Cardiac muscle cell (in vitro differentiated cells and primary cell): ENCODE measurements around the gene DNAJC17. TPM values are rescaled to one million over a fixed set of nuclear protein-coding genes. Genes with fewer than 3 reads are reported as not detected.
A peak's percentile ranks its signal among the peaks of the same experiment; 100 is the strongest.

Source experiments
- DNase-seq, 2 donors: peaks; one replicate each; pipeline versions ENCODE4 v3.0.0 to v3.0.0-alpha.2; 2010 to 2017; ENCODE audit warnings: low read depth in 1 of 2, low spot score in 1 of 2
- H3K27ac ChIP-seq: fragments of 200-600 bp; sonication (generic); 2 replicates; pipeline ENCODE4 v1.5.1; 2016
- H3K27me3 ChIP-seq: fragments of 200-600 bp; sonication (generic); 2 replicates; pipeline ENCODE4 v1.6.0; 2016; ENCODE audit warnings: control low read depth
- H3K36me3 ChIP-seq: fragments of 200-600 bp; sonication (generic); 2 replicates; pipeline ENCODE4 v1.5.1; 2016; ENCODE audit warnings: control low read depth
- H3K4me1 ChIP-seq: fragments of 200-600 bp; sonication (generic); 2 replicates; pipeline ENCODE4 v1.8.1; 2017; ENCODE audit warnings: low read depth, mild to moderate bottlenecking, mixed run types
- H3K4me3 ChIP-seq: fragments of 200-600 bp; sonication (generic); 2 replicates; pipeline ENCODE4 v1.5.1; 2016; ENCODE audit warnings: mild to moderate bottlenecking
- H3K9me3 ChIP-seq: fragments of 200-600 bp; sonication (generic); 2 replicates; pipeline ENCODE4 v1.5.1; 2017; ENCODE audit warnings: low read depth, mild to moderate bottlenecking, control low read depth
- polyA plus RNA-seq: library from polyadenylated mRNA; unstranded; fragments of >200 nt; fragmentation: Nextera tagmentation; extraction: Ambion mirVana; gene quantifications from 2 replicates; pipeline ENCODE4 v1.2.1, GENCODE V29; 2016
- total RNA-seq: library from RNA; depleted of rRNA; stranded (reverse); fragments of >200 nt; gene quantifications from 2 replicates; pipeline ENCODE4 v1.2.3, GENCODE V29; 2016
- TF ChIP-seq, protein P1 (sequence below): IDR thresholded peaks from 2 replicates; pipeline ENCODE4 v1.5.1; 2012; ENCODE audit warnings: low read depth, mild to moderate bottlenecking, low read length

DNAJC17 gene
- total and polyA plus RNA-seq, 2 experiments from 2014 or later: 57.2 to 58.2 TPM

DNA sequence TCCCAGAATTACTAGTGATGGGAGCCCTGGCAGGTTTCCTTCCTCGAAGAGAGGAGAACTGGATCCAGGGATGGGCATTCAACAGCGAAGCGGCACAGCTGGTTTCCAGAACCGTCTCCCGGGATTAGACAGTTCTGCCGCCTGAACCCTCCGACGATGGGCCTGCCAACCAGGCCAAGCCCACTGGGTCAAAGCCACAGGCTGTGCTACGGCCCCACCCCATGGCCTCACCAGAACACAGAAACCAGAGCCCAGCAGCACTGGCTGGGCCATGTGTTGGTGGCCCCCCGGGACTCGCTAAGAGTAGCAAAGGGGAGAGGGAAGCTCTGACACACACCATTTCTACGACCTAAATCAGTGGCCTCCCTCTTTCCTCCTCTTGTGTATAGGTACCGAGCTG lies 35.3 kb downstream of the DNAJC17 start:
- TF ChIP-seq, protein P1, sequence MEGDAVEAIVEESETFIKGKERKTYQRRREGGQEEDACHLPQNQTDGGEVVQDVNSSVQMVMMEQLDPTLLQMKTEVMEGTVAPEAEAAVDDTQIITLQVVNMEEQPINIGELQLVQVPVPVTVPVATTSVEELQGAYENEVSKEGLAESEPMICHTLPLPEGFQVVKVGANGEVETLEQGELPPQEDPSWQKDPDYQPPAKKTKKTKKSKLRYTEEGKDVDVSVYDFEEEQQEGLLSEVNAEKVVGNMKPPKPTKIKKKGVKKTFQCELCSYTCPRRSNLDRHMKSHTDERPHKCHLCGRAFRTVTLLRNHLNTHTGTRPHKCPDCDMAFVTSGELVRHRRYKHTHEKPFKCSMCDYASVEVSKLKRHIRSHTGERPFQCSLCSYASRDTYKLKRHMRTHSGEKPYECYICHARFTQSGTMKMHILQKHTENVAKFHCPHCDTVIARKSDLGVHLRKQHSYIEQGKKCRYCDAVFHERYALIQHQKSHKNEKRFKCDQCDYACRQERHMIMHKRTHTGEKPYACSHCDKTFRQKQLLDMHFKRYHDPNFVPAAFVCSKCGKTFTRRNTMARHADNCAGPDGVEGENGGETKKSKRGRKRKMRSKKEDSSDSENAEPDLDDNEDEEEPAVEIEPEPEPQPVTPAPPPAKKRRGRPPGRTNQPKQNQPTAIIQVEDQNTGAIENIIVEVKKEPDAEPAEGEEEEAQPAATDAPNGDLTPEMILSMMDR: no peak
- Histone ChIP-seq H3K27ac (no peak overlapping the region), H3K27me3 (no peaks in the 10 kb centered on the region), H3K4me1 (no peaks in the 10 kb centered on the region), H3K36me3 (no peaks in the 10 kb centered on the region), H3K4me3 (no peak overlapping the region), H3K9me3 (no peaks in the 10 kb centered on the region)
- DNase-seq: no peak

DNA sequence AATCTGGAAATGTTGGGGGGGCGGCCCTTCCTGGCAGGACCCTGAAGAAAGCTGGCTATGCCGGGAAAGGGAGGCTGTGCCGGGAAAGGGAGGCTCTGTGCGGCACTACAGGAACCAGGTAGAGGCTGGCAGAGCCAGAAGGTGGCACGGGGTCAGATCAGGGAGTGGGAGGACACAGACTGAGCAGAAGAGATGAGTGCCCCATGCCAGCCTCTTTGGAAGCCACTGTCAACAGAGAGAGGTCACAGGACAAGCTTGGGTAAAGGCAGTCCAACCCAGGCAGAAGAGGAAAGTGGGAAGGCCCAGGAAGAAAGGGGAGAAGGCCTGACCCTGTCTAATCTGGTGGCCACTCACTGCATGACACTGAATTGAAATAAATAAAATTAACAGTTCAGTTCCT lies 36.0 kb downstream of the DNAJC17 start:
- no peak overlapping the region for H3K4me3 ChIP-seq
- no peaks in the 10 kb centered on the region for H3K27me3 ChIP-seq
- no peak for DNase-seq

DNA sequence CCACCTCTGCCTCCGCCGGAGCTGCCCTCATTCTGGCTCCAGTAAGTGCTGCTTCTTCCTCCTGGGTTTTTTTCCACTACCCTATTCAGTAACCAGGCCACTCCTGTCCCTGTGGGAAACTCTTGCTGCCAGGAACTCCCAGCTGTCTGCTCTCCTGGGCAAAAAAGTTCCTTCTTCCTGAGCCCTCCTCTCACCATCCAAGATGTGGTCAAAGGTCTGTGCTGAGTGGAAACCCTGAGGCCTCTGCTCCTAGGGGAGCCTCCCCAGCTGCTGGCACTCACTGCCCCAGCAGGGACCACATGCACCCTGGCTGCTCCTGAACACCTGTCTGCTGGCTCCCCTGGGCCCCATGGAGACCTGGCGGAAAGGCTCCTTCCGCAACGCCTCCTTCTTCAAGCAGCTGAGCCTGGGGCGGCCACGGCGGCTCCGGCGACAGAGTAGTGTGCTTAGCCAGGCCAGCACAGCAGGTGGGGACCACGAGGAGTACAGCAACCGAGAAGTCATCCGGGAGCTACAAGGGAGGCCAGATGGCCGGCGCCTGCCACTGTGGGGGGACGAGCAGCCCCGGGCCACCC lies 37.0 kb downstream of the DNAJC17 start:
- TF ChIP-seq, protein P1: no peak
- no peak for DNase-seq
- Histone ChIP-seq H3K4me3 (no peak overlapping the region), H3K27ac (no peak overlapping the region), H3K4me1 (no peaks in the 10 kb centered on the region), H3K27me3 (no peaks in the 10 kb centered on the region), H3K9me3 (no peaks in the 10 kb centered on the region), H3K36me3 (no peaks in the 10 kb centered on the region)

More for the DNA sequence above, 36.0 kb downstream of the DNAJC17 start:
- H3K4me1 ChIP-seq: no peaks in the 10 kb centered on the region
- no peak overlapping the region for H3K27ac ChIP-seq
- H3K36me3 ChIP-seq: no peaks in the 10 kb centered on the region
- TF ChIP-seq, protein P1: no peak
- no peaks in the 10 kb centered on the region for H3K9me3 ChIP-seq

DNA sequence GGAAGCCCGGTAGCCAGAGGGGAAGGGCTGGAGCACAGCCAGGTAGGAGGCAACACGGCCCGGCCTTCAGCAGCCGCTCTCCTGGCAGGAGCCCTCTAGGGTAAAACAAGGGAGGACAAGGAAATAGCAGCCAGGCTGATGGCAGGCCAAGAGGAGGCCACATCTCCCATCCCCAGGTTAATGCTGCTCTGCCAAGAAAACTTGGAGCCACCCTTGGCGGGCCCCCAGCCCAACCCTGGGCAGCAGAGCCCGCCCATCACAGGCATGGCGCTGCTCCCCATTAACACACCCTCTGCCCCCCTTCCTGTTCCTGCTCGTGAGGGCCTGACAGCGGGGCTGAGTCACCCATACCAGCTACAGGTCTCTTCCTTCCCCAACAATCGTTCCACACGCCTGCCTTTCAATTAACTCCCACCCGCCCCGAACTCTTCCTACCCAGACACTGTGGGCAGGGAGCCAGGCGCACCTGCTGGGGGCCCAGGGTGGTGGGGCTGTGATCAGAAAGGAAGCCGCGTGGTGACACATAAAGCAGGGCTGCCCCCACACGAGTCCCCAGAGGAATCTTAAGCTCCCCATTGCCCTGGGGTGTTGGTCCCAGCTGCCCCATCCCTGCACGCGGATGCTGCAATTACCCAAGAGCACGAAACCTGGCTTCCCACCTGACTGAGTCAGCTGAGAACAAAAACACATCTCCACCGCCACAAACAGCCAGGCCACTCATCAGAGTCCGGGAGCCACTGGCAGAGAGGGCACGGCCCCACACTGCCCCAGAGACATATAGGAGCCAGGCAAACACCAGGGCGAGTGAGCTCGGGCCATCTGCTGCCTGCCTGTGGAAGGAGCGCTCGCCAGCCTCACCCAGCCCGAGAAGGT lies 37.8 kb downstream of the DNAJC17 start, which contains the start of gene C15orf62:
C15orf62 (plus strand) TSS at position 707 of the 873 bp plus-strand sequence. CDS start 516 bp downstream, outside the sequence.
- DNase-seq: peak in 1 of 2 donors; percentile 34
- TF ChIP-seq, protein P1: no peak
- Histone ChIP-seq H3K4me3 (no peak within 1 kb of the TSS), H3K9me3 (no peaks in the 10 kb centered on the region), H3K4me1 (no peaks in the 10 kb centered on the region), H3K27ac (no peak within 1 kb of the TSS), H3K36me3 (no peaks in the 10 kb centered on the region), H3K27me3 (no peaks in the 10 kb centered on the region)

DNA sequence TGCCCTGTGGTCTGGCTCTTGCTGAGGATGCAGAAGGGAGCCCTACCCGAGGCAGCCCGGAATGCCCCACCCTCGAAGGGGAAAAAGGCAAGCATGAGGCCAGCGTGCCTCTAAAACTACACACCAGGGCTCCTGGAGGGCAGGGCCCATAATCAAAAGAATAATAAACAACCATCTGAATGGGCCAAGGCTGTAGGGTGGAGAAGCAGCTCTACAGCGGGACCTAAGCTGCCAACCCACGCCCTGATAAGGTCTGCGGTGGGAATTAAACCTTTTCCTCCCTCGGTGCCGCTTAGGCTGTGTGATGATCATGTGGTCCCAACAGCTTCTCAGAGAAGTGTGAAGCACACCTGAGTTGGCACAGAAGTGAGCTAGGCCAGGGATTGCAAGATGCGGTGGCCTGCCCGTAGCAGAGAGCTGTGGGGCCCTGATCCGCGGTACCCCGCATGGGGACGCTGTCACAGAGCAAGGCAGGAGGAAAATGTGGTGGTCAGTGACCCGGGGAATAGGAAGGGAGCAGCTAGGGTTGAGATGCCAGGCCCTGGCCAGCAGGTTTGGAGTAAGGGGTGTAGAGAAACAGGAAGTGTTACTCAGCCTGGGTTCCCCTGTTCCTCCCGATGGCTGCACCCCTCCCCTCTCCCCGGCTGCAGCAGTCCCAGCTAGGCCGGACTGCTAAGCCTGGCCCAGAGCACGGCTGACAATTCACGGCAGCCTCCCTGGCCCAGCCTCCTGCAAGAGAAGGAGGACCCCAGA lies 38.6 kb downstream of the DNAJC17 start:
- H3K27ac ChIP-seq: no peak overlapping the region
- no peak overlapping the region for H3K4me3 ChIP-seq
- DNase-seq: no peak
- TF ChIP-seq, protein P1: no peak
- H3K4me1 ChIP-seq: no peaks in the 10 kb centered on the region
- no peaks in the 10 kb centered on the region for H3K36me3 ChIP-seq
- H3K27me3 ChIP-seq: no peaks in the 10 kb centered on the region
- no peaks in the 10 kb centered on the region for H3K9me3 ChIP-seq
